DMS53 treated with DMSO at 0.1 percent for 48 hours (cell line): ENCODE data around the gene LMAN2.
"Not testable (repeated sequence)": the region's sequence is repeated elsewhere in the genome, so short reads cannot be mapped to it uniquely, and the experiment has no call there.

Source experiments
- DNase-seq: peaks from one replicate; lab custom pipeline; 2025; ENCODE audit not compliant: unreplicated experiment; lab: John Stamatoyannopoulos, UW

Gene LMAN2

GRCh38 chr5:177365845-177366527 lies 14.5 kb upstream of the LMAN2 start:
- no peak for DNase-seq

- DNase-seq, result no peak
Measured at GRCh38 chr5:177364159-177364962, 12.9 kb upstream of the LMAN2 start.

DNA sequence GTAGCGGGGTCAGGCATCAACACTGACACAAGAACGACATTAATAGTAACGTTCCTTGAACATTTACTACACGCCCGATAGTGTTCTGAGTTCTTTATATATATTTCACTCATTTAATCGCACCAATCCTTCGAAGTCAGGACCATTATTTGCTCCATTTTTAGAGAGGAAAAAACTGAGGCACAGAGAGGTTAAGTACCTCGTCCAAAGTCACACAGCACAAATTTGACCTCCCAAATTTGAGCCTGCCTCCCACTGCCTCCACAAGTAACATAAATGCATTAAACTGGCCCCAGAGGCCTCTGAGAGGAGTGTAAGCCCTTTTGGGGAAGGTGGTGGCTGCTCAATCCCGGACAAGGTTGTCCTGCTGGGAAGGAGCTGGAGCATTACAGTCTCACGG lies 12.1 kb upstream of the LMAN2 start:
- DNase-seq, result no peak

- DNase-seq, result peak; percentile 71
Measured at GRCh38 chr5:177362610-177363507, 11.4 kb upstream of the LMAN2 start.

DNA sequence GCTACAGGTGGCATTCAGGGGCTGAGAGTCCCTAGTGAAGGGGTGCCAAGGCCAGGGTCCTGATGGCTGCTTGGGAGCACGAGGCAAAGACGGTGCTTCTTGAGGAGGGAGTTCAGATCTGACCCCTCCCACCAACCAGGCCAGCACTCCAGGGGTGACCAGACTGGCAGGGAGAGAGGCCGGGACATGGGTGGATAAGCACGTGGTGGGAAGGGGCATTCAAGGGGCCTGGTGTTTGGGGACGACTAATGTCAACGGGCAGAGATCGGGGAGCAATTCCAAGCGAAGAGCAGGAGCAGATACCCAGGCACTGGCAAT lies 10.8 kb upstream of the LMAN2 start:
- no peak for DNase-seq

DNA sequence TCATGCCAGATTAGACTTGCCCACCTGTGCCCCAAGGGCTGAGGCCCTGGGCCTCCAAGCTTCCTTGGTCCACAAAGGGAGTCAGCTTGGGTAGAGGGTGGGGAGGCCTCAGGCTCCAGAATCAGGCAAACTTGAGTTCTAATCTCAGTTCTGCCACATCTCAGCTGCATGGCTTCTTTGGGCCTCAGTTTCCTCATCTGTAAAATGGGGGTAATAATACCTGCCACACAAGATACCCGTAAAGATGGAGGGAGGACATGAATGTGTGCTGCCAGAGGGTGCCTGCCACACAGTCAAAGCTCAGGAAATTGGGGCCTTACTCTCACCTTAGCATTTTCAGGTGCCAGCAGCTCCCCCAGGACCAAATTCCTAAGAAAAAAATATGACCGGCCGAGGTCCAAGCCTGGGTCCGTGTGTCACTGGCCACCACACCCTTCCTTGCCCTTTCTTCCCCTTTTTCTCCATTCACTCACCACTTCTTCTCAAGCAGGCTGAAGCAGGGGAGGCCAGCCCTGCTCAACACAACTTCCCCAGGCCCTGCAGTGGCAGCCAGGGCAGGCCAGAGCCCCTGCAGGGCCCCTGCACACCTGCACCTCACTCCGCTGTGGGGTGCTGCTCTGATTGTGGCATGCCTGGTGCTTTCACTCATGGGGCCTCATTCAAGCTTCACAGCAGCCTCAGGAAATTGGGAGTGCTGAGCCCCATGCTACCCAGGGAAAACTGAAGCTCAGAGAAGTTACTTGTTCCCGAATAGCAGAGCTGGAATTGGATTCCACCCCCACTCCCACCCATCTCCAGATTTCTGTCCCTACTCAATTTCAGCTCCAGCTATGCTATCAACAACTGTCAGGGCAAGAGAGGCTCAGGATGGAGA lies 10.2 kb upstream of the LMAN2 start:
- no peak for DNase-seq

- not testable (repeated sequence) for DNase-seq
Measured at GRCh38 chr5:177360740-177361139, 9.3 kb upstream of the LMAN2 start.

DNA sequence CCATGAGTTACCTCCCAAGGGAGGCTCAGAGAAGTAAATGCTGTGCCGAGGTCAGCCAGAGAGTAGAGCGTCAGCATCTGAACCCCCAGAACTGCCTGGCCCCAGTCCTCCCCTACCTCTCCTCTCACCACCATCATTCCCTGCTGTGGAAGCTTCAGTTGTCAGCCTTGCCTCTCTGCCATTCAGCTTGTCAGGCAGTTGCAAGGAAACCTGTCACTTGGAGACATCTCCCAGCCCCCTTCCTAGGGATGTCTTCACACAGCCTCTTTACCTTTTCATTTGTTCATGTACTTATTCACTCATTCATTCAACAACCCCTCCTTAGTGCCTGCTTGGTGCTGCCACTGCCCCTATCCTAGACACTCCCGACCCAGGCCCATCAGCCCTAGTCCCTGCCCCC lies 8.4 kb upstream of the LMAN2 start:
- DNase-seq, result no peak

- DNase-seq, result no peak
Measured at GRCh38 chr5:177359451-177359851, 8.0 kb upstream of the LMAN2 start.

- no peak for DNase-seq
Measured at GRCh38 chr5:177358370-177358819, 6.9 kb upstream of the LMAN2 start.

DNA sequence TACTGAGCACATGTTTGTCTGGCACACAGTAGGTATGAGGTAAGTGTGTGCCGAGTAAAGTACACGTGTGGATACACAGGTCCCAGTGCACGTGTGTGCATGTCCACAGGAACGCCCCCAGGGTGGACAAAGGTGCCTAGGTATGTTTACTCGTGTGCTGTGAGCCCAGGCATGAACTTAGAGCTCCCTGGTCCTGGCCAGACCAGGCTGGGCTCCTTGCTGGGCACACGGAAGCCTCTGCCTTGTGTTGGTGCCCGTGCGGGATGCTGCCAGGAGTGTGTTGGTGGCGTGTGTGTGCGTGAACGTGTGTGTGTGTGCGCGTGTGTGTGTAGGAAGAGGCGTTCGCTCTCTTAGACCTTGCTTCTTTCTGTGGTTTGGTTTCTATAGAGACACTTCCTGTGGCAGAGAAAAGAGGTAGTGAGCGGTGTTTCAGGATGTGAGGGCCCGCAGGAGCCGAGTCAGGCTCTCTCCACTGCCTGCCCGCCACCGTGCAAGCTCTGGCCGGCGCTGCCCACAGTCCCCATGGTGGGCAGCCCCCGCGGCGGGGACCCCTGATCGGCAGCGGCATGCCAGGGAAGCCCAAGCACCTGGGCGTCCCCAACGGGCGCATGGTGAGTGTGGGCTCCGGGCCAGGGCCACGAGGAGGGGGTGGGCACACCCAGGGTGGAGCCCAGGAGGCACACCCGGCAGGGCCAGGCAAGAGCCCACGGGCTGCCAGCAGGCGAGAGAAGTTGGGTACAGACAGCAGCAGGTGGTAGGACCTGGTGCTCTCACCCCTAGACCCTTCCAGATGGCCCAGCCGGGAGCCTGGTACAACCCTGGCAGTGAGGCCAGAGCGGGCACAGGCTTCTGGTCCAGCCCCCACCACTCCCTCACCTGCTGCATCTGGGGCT lies 6.2 kb upstream of the LMAN2 start, which contains the start of gene RGS14:
RGS14 (plus strand) TSS at position 466 of the 893 bp plus-strand sequence; CDS start at position 567, 101 bp downstream.
- peak; percentile 58 for DNase-seq

GRCh38 chr5:177357146-177357458 lies 5.6 kb upstream of the LMAN2 start:
- no peak for DNase-seq

- DNase-seq, result no peak
Measured at GRCh38 chr5:177356746-177357145, 5.3 kb upstream of the LMAN2 start.

GRCh38 chr5:177355868-177356168 lies 4.3 kb upstream of the LMAN2 start:
- no peak for DNase-seq

GRCh38 chr5:177355162-177355867 lies 3.8 kb upstream of the LMAN2 start:
- DNase-seq, result no peak

GRCh38 chr5:177354711-177355110 lies 3.2 kb upstream of the LMAN2 start:
- DNase-seq, result no peak

GRCh38 chr5:177354256-177354655 lies 2.8 kb upstream of the LMAN2 start:
- no peak for DNase-seq

DNA sequence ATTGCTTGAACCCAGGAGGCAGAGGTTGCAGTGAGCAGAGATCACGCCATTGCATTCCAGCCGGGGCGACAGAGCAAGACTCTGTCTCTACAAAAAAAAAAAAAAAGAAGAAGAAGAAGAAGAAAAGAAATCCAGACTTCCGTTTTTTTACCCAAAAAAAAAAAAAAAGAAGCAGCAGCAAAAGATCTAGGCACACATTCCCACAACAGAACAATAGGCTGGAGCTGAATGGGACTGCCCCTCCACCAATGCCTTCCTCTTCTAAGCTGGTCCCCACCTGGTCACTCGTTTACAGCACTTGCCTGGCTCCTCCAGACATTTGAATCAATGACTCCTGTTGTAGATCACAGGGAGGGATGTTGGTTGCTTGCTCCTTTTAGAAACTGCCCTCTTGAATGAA lies 1.6 kb upstream of the LMAN2 start:
- no peak for DNase-seq

DNA sequence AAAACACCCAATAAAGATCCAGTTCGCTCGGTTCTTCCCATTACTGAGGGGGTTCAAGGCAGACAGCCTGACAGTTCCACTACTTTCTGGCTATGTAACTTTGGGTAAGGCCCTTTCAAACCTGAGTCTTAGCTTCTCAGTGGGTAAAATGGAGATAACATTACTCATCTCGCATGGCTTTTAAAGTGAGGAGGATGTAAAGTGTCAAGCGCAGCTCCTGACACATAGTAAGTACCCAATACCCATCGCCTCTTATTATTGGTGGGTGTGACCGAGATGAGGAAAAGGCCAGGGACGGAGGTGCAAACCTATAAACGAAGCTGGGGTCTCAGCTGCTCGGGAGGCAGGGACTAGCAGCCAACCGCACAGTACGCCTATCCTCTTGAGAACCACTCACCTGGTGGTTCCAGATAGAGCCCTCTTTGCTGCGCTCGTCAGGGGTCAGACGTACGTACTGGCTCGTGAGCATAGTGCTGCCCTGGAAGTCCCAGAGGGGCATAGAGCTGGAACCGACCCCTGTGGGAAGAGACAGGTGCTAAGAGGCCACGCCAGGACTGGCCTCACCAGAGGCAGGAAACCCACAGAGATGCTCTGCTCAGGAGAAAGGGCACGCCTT lies 584 bp downstream of the LMAN2 start:
- DNase-seq, result no peak
